ENCODE data around the gene PLCB4.

PLCB4 gene

GRCh38 chr20:9520086-9520485, 451.2 kb downstream of the PLCB4 start:
- no peak for DNase-seq (ENCODE audit: extremely low read depth, low read depth)
- no peak for TF ChIP-seq CTCF (IDR thresholded peaks at IDR 0.05; ENCODE audit: low read depth, low read length)

GRCh38 chr20:9523636-9524035, 454.7 kb downstream of the PLCB4 start:
- TF ChIP-seq CTCF (IDR thresholded peaks at IDR 0.05; ENCODE audit: low read depth, low read length), result no peak
- no peak for DNase-seq (ENCODE audit: extremely low read depth, low read depth)
